ENCODE results near the gene PHF2. TPM values are rescaled to one million over a fixed set of nuclear protein-coding genes. Genes with fewer than 3 reads are reported as not detected.

The PHF2 gene
- total RNA-seq, 1 experiment from 2014 or later: 11.6 TPM

DNA sequence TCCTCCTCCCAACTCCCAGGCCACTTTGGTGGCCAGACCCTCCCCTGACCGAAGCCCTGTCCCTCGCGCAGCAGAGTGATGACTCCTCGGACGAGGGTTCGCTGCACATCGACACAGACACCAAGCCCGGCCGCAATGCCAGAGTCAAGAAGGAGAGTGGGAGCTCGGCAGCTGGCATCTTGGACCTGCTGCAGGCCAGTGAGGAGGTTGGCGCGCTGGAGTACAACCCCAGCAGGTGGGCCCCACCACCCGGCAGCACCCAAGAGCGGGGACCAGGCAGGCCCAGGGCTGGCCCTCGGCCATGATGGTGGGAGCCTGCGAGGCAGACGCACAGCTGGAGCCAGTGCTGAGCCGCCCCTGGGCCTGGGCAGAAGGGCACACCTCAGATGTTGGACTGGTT is 90.6 kb downstream of the PHF2 start (continued):
- TF ChIP-seq ZNF425 (CRISPR knock-in tag; conservative IDR thresholded peaks at IDR 0.05) (no peak), PRDM15 (CRISPR knock-in tag; IDR thresholded peaks at IDR 0.05) (no peak), ZSCAN18 (CRISPR knock-in tag; IDR thresholded peaks at IDR 0.05) (no peak)

- ChIA-PET POLR2A (interaction anchor here (0.9 kb wide), 1 partner anchor 147 kb away, joined by 4 read pairs; no protein-coding TSS in a partner anchor), CTCF (interaction anchor here (1.0 to 1.9 kb wide), 5 partner anchors 13 to 276 kb away, joined by 4 to 10 read pairs (median 5); no protein-coding TSS in a partner anchor)
- H3K27ac Mint-ChIP-seq: no peak overlapping the region
- DNase-seq (ENCODE audit: low spot score): peak; percentile 4
- TF ChIP-seq FOXK1 (CRISPR knock-in tag; IDR thresholded peaks at IDR 0.05) (no peak), ZNF281 (CRISPR knock-in tag; IDR thresholded peaks at IDR 0.05) (no peak), ZNF532 (CRISPR knock-in tag; IDR thresholded peaks at IDR 0.05; ENCODE audit: borderline replicate concordance) (no peak), SMAD3 (CRISPR knock-in tag; IDR thresholded peaks at IDR 0.05; ENCODE audit: borderline replicate concordance) (no peak), ZNF425 (CRISPR knock-in tag; conservative IDR thresholded peaks at IDR 0.05) (no peak), CBFB (CRISPR knock-in tag; IDR thresholded peaks at IDR 0.05; ENCODE audit: low read depth) (no peak), ZNF263 (CRISPR knock-in tag; IDR thresholded peaks at IDR 0.05; ENCODE audit: low read depth) (no peak), ZNF232 (CRISPR knock-in tag; IDR thresholded peaks at IDR 0.05) (no peak)
- TF ChIP-seq, protein P1, sequence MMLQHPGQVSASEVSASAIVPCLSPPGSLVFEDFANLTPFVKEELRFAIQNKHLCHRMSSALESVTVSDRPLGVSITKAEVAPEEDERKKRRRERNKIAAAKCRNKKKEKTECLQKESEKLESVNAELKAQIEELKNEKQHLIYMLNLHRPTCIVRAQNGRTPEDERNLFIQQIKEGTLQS (CRISPR knock-in tag; conservative IDR thresholded peaks at IDR 0.05): no peak
- no peaks in the 10 kb centered on the region for H3K27me3 Mint-ChIP-seq (ENCODE audit: low read depth)
- H3K9me3 Mint-ChIP-seq: no peaks in the 10 kb centered on the region
- H3K4me1 Mint-ChIP-seq: no peaks in the 10 kb centered on the region
- ATAC-seq: no peak
- no peak overlapping the region for H3K4me3 Mint-ChIP-seq
- H3K36me3 Mint-ChIP-seq: no peaks in the 10 kb centered on the region
These were observed 91.2 kb downstream of the PHF2 start for GRCh38 chr9:93667627-93668026.
